Choroid plexus epithelial cell (primary cell): ENCODE data around the gene GMPPB.

Experiments used
- DNase-seq: peaks from one replicate; pipeline ENCODE4 v3.0.0-alpha.2; 2010; ENCODE audit warnings: low read depth
- H3K4me3 ChIP-seq: 2 replicates; pipeline ENCODE4 v1.5.1; 2011; ENCODE audit warnings: low read depth, mild to moderate bottlenecking, control low read depth, low read length, moderate library complexity
- CTCF ChIP-seq: conservative IDR thresholded peaks from 2 replicates; pipeline ENCODE4 v1.5.1; 2011; ENCODE audit warnings: low read depth, mild to moderate bottlenecking, control low read depth, inconsistent platforms, low read length, moderate library complexity

The GMPPB gene

GRCh38 chr3:49671291-49672288 is 52.2 kb downstream of the GMPPB start:
- peak; percentile 71 for DNase-seq
- no peak overlapping the region for H3K4me3 ChIP-seq
- TF ChIP-seq CTCF, result peak; percentile 96

- no peak for TF ChIP-seq CTCF
- H3K4me3 ChIP-seq, result no peak overlapping the region
- no peak for DNase-seq
Measured at GRCh38 chr3:49670940-49671290, 52.8 kb downstream of the GMPPB start.
